HG03280 (cell line): Measurements from ENCODE around the gene GPX8.

Experiments used
- ATAC-seq: cut with Tn5 transposase; IDR thresholded peaks from one replicate; pipeline ENCODE4 v1.9.1; 2021; ENCODE audit warnings: mild to moderate bottlenecking, moderate library complexity; ENCODE audit not compliant: unreplicated experiment

Gene GPX8, protein sequence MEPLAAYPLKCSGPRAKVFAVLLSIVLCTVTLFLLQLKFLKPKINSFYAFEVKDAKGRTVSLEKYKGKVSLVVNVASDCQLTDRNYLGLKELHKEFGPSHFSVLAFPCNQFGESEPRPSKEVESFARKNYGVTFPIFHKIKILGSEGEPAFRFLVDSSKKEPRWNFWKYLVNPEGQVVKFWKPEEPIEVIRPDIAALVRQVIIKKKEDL

DNA sequence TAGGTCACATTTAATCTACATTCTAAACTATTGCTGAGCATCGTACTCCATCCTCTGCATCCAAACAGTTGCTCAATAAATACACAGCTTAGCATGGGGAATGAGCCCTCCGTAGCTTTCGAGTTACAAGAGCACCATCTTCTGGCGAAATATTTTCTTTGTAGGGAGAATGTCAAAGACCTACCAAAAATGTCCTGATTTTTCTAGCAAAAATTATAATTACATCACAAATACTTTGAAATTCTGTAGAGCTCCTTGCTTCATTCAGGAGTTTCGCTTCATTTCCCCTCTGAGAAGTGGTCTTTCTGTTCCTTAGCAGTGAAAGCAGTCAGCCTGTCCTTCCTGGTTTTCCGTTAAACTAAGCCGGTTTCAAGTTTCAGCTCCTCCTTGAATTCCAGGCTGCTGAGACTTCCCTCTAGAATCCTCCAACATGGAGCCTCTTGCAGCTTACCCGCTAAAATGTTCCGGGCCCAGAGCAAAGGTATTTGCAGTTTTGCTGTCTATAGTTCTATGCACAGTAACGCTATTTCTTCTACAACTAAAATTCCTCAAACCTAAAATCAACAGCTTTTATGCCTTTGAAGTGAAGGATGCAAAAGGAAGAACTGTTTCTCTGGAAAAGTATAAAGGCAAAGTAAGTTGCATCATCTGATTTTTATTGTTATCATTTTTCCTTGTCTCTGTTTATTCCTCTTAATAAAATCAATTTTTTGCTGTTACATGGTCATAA, at the start of gene GPX8:
TSS of gene GPX8 (plus strand) at position 409 of the 730 bp plus-strand sequence. CDS start at position 431, 22 bp downstream.
- ATAC-seq: no peak

DNA sequence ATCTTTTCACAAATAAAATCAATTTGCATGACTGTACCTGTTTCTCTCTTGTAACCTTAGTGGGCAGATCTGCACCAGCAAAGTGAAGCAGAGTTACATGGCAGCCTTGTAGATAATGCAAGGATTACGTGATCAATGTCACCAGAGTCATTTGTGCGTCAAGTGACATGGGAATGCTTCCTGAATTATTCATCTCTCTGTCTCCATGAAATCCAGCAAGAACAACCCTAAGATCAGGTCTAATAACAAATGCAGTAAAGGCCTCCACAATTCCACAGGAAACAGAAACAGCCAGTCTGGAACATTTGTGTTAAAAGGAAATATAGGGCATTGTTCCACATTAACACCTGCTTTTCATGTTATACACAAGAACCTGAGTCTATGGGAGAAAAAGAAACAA, 49.8 kb upstream of the GPX8 start:
- ATAC-seq: no peak

DNA sequence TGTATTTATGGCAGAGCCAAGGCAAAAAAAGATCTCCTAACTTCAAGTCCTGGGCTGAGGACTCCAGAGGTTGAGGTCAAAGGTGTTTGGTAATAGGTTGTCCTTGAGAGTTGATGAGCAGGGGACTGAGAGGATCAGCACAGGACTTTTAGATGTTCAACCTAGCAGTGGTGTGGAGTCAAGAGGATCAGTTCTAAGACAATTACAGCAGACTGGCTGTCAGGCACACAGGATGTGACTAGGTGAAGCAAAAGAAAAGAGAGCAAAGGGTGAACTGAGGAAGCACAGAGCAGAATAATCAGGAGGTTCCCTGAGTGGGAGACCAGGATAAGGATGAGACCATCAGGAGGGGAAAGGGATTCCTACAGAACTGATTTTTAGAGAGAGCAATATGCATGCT, 46.6 kb upstream of the GPX8 start:
- ATAC-seq: no peak

DNA sequence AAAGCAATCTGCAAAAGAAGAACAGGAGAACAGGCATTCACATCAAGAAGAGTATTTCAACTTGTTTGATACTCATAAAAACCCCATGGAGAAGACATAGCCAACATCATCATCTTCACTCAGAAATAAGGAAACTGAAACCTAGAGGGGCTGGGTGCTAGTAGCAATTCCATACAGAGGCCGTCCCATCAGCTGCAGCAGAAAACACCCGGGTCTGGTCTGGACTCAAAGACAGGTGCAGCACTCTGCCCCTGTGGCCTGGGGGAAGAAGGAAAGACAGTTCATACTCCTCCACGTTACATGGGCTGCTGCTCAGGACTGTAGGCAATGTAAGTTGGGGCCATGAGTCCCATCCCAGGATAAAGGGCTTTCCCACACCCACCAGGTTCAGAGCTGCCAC, 45.9 kb upstream of the GPX8 start:
- ATAC-seq: no peak

DNA sequence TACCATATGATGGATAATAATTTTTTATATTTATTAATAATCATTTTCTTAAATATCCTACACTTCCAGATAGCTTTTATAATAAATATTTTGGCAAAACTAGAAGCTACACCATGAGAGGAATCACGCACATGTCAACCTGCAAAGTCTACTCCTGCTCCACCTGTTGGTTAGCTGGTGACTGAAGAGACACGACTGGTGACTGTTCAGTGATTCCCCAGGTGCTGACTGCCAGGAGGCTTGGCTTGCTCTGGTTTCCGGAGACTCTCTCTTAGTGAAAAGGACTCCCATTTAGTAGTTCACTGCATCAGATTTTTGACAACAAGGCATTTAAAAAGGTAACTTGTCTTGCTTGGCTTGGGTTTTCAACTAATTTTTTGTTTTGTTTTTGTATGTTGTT, 36.6 kb upstream of the GPX8 start:
- ATAC-seq: no peak

DNA sequence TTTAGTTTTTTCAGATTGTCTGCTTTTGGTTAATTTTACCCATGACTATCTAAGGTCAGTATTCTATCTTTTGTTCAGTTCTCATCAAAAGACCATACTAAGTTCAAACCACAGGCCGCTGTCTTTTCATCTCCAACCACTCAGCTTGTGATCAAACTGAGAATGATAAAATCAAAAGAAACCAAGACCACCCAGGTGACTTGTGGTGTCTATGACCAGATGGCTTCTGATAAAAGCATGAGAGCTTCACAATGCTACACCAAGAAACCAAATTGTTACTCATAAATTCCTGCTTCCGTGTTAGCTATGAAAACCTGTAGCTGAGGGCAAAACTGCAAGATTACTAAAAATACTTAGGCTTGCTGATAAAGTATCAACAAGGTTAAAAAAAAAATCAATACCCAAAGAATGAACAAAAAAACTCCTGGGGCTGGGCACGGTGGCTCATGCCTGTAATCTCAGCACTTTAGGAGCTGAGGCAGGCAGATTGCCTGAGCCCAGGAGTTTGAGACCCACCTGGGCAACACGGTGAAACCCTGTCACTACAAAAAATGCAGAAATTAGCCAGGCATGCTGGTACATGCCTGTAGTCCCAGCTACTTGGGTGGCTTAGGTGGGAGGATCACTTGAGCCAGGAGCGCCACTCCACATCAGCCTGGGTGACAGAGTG, 25.8 kb upstream of the GPX8 start:
- no peak for ATAC-seq

DNA sequence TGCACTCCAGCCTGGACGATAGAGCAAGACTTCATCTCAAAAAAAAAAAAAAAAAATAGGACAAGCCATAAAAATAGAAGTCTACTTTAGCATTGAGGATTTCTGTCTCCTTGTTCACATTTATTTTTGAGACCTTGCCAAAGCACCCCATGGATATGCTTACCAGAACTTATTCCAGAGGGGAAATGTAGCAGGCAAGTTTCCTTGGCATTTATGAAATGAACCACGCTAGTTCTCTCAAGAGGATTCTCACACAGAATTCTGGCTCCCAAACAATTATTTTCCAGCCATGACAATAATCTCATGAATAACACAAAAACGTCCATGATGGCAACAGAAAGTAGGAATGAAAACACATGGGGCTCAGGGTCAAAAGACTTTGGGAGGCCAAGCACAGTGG, 23.4 kb upstream of the GPX8 start:
- ATAC-seq: no peak

DNA sequence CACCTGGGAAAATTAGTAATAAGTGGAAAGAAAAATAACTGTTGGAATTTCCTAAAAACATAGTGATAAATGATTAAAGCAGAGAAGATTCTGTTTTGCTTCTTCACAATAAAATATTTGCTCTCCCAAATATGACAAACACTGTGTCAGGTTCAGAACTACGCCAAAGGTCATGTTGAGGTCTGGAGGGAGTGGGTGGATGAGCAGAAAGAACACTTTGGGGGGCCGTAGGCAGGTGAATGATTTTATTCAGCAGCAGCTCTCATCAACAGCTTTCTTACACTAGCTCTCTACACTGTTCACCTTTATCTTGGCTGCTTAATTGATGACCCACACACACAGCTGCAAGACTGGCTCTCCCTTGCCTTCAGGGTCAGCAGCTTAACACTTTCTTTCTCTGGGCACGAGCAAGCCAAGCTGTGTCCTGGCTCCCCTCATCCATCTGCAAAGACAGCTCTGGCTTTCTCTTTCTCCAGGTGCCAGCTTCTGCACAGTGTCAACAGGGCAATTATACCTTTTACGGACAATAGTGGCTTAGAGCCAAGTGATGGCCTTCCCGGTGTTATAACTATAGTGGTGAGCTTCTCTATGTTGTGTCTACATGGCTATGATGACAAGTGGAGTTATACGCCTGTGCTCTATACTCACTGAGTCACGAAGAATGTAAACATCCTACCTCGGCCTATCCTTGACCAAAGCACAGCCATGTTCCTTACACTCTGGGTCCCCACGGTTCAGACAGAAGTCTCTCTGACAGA, 18.9 kb upstream of the GPX8 start:
- ATAC-seq: no peak

DNA sequence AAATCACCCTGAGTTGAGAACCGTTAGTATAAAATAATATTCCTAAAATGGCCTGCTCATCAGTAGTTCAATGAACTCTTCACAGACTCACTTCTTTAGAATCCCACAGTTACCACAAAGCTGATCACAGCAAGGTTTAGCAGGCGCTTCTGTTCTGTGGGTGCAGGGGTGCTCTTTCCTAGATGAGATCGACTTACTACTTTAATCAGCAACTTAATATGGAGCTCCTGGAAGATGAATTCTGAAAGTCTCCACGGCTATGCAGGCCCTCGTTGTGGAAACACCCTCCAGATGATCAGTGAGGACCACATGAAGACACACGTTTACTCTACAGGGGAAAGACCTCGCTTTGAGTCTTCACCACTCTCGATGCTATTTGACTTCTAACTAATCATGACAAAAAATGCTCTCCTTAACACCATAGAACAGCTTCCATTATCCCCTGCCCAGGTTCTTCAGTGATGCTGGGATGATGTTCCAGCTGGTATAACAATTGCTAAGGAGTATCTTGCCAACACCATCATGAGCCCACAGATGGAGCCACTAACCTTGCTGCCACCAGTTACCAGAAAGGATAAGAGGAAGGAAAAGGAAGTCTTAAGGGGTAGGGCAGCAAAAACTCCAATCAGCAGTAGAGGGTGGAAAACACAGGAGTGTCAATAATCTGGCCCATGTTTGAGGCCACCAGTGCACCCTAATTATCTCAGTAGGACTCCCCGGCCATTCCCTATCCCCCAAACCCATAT, 17.9 kb upstream of the GPX8 start:
- no peak for ATAC-seq

DNA sequence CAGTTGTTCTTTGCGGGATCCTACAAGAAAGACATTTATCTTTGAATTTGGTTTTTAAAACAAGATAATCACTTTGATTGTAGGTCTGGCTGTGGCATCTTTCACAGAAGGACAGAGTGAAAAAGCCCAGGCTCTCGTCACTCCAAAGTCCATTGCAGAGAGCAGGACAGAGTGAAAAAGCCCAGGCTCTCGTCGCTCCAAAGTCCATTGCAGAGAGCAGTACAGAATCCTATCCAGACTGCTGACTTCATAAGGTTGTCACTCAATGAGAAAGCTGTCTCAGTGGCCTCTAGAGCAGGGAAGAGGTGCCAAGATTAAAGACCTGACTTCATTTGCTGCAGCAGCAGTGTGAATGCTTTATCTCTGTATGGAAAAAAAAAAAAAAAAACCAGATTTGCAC, 16.3 kb upstream of the GPX8 start:
- ATAC-seq: no peak

DNA sequence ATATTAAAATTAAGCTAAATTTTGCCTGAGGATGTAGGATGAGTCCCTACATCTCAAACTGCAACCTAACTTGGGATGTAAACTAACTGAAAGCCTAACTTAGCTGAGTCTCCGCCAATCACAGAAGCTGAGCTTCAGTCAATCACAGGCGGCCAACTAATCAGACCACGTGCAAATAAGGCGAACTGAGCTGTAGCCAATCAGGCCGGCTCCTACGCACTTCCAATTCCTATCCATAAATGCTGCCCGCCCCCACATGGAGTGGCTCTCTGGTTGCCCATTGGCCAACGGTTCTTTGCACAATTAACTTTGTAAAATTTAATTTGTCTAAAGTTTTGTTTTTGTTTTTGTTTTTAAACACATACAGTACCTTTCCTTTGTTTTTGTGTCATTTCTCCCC, 13.9 kb upstream of the GPX8 start:
- ATAC-seq: no peak

DNA sequence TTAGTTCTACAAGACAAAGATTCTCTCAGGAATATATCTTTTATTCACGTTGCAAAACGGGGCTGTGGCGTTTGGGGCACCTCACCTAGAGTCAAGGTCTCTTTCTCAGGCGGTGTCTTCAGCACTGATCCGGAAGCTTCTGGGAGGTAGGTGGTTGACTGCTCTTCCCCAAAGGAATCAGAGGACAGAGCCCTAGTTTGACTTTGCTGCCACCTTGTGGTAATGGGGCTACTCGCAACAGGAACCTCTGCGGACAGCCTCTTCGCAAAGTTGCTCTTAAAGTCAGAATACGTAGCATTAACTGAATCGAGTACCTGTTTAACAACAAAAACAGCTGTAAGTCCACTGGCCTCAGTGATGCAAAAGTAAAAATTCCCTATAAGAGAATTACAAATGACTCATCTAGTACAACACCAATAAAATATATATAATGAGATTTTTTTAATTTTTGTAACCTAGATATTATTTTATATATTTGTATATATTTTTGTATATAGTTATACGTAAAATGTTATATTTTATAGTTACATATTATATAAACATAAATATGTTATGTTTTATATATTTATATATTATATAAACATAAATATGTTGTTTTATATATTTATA, 13.3 kb upstream of the GPX8 start:
- peak; percentile 87 for ATAC-seq

DNA sequence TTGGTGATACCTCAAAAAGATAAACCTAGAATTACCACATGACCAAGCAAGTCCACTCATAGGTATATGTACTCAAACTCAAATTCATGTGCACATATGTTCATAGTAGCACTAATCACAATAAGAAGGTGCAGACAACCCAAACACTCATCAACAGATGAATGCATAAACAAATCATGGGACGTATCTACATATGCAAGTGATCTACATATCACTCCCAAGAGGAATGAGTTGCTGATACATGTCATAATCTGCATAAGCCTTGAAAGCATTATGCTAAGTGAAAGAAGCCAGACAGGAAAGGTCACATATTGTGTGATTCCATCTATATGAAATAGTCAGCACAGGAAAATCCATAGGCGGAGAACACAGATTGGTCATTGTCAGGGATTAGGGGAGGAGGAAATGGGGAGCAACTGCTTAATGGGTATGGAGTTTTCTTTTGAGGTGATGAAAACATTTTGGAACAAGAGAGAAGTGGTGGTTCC, 10.6 kb upstream of the GPX8 start:
- no peak for ATAC-seq

DNA sequence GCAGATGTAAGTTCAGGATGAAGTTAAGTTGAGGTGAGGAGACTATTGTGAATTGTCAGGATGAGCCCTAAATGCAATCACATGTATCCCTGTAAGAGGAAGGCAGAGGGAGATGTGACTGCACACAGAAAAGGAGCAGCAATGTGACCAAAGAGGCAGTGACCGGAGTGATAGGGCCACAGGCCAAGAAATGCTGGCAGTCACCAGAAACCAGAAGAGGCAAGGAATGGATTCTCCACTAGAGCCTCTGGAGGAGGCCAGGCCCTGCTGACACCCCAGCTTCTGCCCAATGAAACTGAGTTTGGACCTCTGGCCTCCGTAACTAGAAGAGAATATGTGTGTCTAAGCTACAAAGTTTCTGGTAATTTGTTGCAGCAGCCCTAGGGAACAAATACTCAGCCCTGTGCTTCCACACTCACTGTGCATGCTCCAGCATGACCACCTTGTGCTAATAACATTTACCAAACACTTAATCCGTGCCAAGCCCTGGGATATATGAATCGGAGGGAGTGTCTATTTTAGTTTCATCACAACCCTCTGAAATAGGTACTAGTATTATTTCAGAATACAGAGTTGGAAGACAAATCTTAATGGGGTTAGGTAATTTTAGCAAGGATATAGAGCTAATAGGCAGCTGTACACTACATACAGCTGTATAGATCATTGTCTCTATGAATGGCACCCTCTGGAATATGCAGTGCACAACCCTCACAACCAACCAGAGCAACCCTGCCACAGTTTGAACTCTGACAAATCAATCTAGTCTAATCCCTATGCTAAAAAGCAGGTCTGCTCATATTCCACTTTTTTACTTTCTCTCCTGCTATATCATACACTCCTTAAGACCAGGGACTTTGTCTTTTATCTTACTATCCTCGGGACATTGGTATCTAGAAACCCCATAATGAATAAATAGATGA, 7.8 kb upstream of the GPX8 start:
- no peak for ATAC-seq

DNA sequence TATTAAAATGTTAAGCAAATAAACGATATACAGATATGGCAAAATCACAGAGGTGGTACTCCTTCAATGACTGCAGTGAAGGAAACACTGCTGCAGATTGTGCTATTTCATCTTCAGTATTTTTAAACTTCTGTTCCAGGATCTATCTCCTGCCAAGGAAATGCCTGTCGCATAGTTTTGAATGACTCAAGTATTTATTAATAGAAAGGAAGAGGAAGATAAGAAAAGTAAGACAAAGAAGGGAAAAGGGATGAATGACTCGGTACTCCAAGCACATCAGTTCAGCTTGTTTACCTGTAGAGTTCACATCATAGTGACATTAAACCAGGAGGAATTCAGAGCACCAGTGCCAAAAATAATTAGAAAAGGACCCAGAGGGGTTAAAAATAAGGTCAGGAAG, 5.1 kb upstream of the GPX8 start:
- no peak for ATAC-seq

DNA sequence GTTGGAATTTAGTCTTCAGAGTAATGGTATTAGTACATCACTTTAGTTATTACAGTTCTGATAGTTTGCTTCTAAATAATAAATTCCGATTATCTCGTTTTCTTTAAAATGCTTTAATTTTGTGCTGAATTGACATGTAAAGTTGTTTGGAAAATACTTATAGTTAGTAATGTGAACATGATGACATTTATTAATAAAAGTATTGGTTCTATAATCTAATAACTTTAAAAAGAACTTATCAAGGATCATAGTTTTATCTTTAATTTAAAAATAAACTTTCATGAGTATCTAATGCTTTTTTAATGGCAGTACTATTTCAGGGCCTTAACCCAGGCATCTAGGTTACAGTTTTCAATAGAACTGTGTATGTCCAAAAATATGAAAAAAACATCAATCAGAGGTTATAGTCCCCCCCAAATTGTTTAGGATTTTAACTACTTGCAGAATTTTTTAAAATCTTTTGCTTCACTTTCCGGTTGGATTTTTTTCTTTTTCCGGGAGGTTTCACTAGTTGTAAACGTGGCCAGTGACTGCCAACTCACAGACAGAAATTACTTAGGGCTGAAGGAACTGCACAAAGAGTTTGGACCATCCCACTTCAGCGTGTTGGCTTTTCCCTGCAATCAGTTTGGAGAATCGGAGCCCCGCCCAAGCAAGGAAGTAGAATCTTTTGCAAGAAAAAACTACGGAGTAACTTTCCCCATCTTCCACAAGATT, 680 bp downstream of the GPX8 start:
- ATAC-seq: no peak

DNA sequence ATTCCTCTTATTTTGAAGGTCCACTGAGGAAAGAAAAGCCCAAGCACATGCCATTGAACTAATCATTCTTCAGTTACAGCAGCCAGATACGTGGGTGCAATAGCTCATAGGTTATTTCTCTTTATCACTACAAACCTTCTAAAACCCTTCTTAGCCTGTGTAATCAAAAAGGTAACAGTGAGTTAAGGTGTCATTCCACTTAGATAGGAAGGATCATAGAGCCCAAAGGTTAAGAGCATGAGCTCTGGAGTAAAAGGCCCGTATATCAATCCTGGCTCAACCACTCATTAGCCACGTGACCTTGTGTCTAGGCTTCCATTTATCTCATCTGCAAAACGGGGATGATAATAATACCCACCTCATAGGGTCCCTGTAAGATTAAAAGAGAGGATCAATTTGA, 2.7 kb downstream of the GPX8 start:
- no peak for ATAC-seq

DNA sequence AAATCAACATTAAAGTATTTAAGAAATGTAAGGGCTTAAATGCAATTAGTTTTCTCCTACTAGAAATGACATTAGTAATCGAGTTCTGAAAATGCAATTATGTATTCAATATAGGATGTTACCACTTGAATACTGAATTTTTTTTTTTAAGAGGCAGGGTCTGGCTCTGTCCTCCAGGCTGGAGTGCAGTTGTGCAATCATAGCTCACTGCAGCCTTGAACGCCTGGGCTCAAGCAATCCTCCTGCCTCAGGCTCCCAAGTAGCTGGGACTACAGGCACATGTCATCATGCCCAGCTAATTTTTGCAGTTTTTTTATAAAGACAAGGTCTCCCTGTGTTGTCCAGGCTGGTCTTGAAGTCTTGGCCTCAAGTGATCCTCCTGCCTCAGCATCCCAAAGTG, 11.5 kb downstream of the GPX8 start:
- no peak for ATAC-seq
